ENCODE data around the gene PHF19.
A peak's percentile ranks its signal among the peaks of the same experiment; 100 is the strongest.

The PHF19 gene

DNA sequence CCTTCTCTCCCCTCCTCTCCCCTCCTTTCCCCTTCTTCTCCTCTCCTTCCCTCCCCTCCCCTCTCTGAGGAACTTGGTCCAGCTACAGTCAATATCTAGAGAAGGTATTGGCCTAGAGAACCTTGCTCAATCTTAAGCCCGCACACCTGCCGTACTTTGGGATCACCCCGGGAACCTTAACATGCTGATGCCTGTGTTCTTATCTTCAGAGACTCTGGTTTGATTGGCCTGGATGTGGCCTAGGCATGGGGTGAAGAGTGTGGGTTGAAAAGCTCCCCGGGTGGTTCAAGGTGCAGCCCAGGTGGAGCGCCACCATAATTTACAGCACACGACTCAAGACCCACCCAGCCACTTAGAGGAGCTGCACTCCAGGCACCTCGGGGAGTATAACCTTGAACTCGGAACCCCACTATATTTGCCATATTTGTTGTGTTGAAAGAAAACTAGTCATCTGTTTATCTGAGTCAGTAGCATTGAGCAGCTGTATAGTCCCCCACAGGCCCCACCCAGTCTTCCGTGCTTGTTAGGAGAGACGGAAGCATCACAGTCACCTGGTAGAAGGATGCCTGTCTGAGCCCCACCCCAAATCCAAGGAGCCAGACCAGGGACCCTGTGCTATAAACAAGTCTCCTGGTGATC lies 14.4 kb upstream of the PHF19 start:
- no peak for DNase-seq (ENCODE audit: low read depth)
- no peak overlapping the region for H3K4me3 ChIP-seq (ENCODE audit: low read depth, low read length)
- TF ChIP-seq, protein P1, sequence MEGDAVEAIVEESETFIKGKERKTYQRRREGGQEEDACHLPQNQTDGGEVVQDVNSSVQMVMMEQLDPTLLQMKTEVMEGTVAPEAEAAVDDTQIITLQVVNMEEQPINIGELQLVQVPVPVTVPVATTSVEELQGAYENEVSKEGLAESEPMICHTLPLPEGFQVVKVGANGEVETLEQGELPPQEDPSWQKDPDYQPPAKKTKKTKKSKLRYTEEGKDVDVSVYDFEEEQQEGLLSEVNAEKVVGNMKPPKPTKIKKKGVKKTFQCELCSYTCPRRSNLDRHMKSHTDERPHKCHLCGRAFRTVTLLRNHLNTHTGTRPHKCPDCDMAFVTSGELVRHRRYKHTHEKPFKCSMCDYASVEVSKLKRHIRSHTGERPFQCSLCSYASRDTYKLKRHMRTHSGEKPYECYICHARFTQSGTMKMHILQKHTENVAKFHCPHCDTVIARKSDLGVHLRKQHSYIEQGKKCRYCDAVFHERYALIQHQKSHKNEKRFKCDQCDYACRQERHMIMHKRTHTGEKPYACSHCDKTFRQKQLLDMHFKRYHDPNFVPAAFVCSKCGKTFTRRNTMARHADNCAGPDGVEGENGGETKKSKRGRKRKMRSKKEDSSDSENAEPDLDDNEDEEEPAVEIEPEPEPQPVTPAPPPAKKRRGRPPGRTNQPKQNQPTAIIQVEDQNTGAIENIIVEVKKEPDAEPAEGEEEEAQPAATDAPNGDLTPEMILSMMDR (IDR thresholded peaks at IDR 0.05; ENCODE audit: low read depth, low read length) = no peak
- no peak for TF ChIP-seq MYC (IDR thresholded peaks at IDR 0.05; ENCODE audit: low read depth, low read length)
- TF ChIP-seq, protein P2, sequence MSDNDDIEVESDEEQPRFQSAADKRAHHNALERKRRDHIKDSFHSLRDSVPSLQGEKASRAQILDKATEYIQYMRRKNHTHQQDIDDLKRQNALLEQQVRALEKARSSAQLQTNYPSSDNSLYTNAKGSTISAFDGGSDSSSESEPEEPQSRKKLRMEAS (IDR thresholded peaks at IDR 0.05; ENCODE audit: low read depth, low read length) = no peak

DNA sequence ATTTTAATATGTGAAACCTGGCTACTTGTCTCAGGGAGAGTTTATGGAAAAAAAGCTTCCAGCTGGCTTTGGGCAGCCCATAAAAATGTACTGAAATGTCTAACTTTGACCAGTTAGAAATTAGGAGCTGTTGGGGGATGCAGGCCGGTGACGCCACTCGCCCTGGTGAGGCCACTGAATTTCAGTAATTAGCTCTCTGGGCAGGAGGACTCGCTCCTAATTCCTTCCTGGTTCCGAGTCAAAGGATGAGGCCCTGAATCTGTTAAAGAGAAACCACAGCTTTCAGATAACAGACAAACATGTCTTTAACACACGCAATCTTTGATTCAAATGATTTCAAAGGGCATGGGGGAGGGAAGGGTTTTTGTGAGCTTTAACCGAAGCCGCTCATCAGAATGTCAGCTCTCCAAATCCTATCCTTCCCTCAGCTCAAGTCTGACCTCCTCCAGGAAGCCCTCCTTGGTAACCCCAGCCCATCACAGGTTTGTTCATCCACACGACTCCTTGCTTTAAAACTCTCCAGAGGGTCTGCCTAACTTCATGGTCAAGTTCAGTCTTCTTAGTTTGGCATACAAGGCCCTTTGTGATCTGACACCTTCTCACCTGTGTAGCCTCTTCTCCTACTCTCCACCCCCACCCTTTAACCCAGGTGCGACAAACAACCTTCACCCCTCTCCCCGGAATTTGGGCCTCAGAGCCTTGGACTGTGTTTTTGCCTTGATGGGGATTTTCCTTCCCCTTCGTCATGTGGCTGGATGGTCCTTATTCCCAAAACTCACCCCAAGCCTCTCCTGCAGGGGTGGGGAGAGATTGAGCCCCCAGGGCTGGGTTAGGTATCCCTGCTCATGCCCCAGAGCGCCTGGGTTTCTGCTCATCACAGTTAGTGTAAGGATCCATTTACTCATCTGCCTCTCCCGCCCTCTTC lies 13.6 kb upstream of the PHF19 start:
- TF ChIP-seq, protein P1 (IDR thresholded peaks at IDR 0.05; ENCODE audit: low read depth, low read length) = no peak
- no peak for TF ChIP-seq POLR2A (IDR thresholded peaks at IDR 0.05; ENCODE audit: extremely low read depth, insufficient read length)
- peak; percentile 71 for DNase-seq (ENCODE audit: low read depth)
- H3K4me3 ChIP-seq (ENCODE audit: low read depth, low read length) = no peak overlapping the region

DNA sequence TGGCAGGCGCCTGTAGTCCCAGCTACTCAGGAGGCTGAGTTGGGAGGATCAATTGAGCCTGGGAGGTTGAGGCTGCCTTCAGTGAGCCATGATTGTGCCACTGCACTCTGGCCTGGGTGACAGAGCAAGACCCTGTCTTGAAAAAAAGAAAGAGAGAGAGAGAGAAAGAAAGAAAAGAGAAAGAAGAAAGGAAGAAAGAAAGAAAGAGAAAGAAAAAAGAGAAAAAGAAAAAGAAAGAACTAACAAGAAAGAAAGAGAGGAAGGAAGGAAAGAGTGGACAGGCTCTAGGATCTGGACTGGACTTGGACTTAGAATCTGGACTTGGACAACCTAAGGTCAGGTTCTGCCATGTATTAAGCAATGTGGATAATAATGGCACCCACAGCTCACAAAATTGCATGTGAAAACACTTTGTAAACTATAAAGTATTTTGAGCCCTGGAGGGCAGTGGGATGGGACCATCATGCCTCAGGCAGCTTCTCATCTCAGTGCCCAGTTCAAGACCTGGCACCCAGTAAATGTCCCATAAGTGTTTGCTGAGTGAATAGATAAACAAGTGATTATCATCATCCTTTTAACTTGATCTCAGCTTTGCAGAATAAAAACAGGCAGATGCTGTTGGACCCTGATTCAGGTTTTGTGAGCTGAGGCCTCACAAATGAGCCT lies 12.8 kb upstream of the PHF19 start:
- TF ChIP-seq, protein P1 (IDR thresholded peaks at IDR 0.05; ENCODE audit: low read depth, low read length) = no peak
- no peak for TF ChIP-seq MYC (IDR thresholded peaks at IDR 0.05; ENCODE audit: low read depth, low read length)
- TF ChIP-seq POLR2A (IDR thresholded peaks at IDR 0.05; ENCODE audit: extremely low read depth, insufficient read length) = no peak
- TF ChIP-seq, protein P2 (IDR thresholded peaks at IDR 0.05; ENCODE audit: low read depth, low read length) = no peak
- no peak for DNase-seq (ENCODE audit: low read depth)

DNA sequence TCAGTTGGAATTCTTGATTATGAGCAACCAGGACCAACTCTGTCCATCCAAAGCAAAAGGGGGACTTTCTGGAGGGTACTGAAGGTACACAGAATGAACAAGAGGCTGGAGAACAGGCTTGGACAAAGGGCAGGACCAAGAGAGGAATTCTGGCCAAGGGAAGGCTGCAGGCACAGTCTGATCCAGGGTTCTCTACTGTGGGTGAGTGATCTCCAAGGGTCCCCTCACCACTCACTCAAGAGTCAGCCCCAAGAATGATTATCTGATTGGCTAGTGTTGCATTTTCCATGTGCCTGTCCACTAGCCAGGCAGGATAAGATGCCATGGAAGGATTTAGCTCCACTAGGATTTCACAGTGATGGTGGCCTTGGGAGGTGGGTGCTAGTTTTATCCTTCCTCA lies 11.6 kb upstream of the PHF19 start:
- no peak for DNase-seq (ENCODE audit: low read depth)
- H3K4me3 ChIP-seq (ENCODE audit: low read depth, low read length) = no peak overlapping the region
- no peak for TF ChIP-seq MYC (IDR thresholded peaks at IDR 0.05; ENCODE audit: low read depth, low read length)

More for the DNA sequence above, 12.8 kb upstream of the PHF19 start:
- no peak overlapping the region for H3K4me3 ChIP-seq (ENCODE audit: low read depth, low read length)

DNA sequence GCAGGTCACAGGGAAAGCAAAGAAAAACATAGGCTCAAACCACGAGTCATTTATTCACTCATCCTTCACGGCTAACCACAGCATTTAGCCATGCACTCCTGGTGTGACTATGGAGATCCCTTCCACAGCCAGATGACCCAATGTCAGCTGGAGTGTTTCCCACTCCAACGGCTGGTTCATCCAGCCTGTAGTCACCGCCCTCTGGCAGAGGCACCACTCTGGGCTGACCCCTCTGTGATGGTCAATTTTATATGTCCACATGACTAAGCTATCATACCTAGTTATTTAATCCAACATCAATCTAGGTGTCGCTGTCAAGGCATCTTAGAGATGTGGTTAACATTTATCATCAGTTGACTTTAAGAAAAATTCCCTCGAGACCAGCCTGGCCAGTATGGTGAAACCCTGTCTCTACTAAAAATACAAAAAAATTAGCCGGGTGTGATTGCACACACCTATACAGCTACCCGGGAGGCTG lies 9.5 kb upstream of the PHF19 start:
- no peak for TF ChIP-seq MYC (IDR thresholded peaks at IDR 0.05; ENCODE audit: low read depth, low read length)
- TF ChIP-seq, protein P2 (IDR thresholded peaks at IDR 0.05; ENCODE audit: low read depth, low read length) = no peak
- TF ChIP-seq POLR2A (IDR thresholded peaks at IDR 0.05; ENCODE audit: extremely low read depth, insufficient read length) = no peak
- TF ChIP-seq, protein P1 (IDR thresholded peaks at IDR 0.05; ENCODE audit: low read depth, low read length) = no peak
- no peak overlapping the region for H3K4me3 ChIP-seq (ENCODE audit: low read depth, low read length)
- peak; percentile 51 for DNase-seq (ENCODE audit: low read depth)

DNA sequence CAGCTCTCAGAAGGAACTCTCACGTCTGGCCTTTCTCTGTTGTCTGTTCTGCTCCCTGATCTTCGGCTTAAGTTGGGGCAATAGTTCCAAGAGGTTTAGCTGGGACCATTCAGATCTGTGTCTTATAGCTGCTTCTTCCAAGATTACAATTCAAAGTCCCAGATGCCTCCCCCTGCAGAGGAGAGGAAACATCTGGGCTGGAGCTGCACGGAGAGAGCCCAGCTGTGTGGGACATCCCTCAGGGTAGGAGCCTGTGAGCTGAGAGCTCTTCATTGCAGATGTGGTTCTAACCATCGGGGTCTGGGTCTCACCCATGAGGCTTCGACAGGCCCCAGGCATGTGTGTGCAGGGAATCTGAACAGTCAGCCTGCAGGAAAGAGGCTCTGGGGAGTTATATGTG lies 9.0 kb upstream of the PHF19 start:
- no peak overlapping the region for H3K4me3 ChIP-seq (ENCODE audit: low read depth, low read length)
- no peak for DNase-seq (ENCODE audit: low read depth)
- TF ChIP-seq, protein P2 (IDR thresholded peaks at IDR 0.05; ENCODE audit: low read depth, low read length) = no peak
- TF ChIP-seq MYC (IDR thresholded peaks at IDR 0.05; ENCODE audit: low read depth, low read length) (no peak), POLR2A (IDR thresholded peaks at IDR 0.05; ENCODE audit: extremely low read depth, insufficient read length) (no peak)
- TF ChIP-seq, protein P1 (IDR thresholded peaks at IDR 0.05; ENCODE audit: low read depth, low read length) = no peak
